Vagina (tissue), 2 donors: ENCODE measurements around the gene MORC2. TPM values are rescaled to one million over a fixed set of nuclear protein-coding genes. Genes with fewer than 3 reads are reported as not detected.
A peak's percentile ranks its signal among the peaks of the same experiment; 100 is the strongest.

Experiments
- DNase-seq, 2 donors: peaks; one replicate each; pipeline ENCODE4 v3.0.0-alpha.2; 2017; ENCODE audit errors: extremely low spot score in 2 of 2
- H3K27ac ChIP-seq: fragments of 200-600 bp; sonication (generic); one replicate; pipeline ENCODE4 v1.5.1; 2019
- H3K27me3 ChIP-seq: fragments of 200-600 bp; sonication (generic); one replicate; pipeline ENCODE4 v1.5.1; 2019
- H3K36me3 ChIP-seq, 2 donors: fragments of 200-600 bp; sonication (generic); one replicate each; pipeline ENCODE4 v1.5.1; 2017 to 2019
- H3K4me1 ChIP-seq: fragments of 200-600 bp; sonication (generic); one replicate; pipeline ENCODE4 v1.5.1; 2019
- H3K4me3 ChIP-seq, 2 donors: fragments of 200-600 bp; sonication (generic); 1 replicate in 1 of 2; 2 replicates in 1 of 2; pipeline ENCODE4 v1.5.1; 2016 to 2019
- H3K9me3 ChIP-seq: fragments of 200-600 bp; sonication (generic); one replicate; pipeline ENCODE4 v1.5.1; 2019
- CTCF ChIP-seq, 3 experiments: fragments of 450-650 bp in 2 of 3; fragments of 200-600 bp in 1 of 3; sonication (generic) in 1 of 3; IDR thresholded peaks; one replicate each; pipeline ENCODE4 v1.5.1; 2017 to 2019; ENCODE audit warnings: antibody characterized with exemption in 3 of 3, mild to moderate bottlenecking in 2 of 3, moderate library complexity in 2 of 3
- POLR2A ChIP-seq, 2 donors: fragments of 450-650 bp; IDR thresholded peaks; one replicate each; pipeline ENCODE4 v1.6.1; 2017; ENCODE audit warnings: antibody characterized with exemption in 2 of 2, mild to moderate bottlenecking in 2 of 2, moderate library complexity in 2 of 2
- POLR2AphosphoS5 ChIP-seq, 2 donors: sonication (generic); formaldehyde crosslinking; IDR thresholded peaks; one replicate each; pipeline ENCODE4 v1.9.0; 2017; ENCODE audit warnings: antibody characterized with exemption in 2 of 2, mild to moderate bottlenecking in 2 of 2, low read depth in 1 of 2; ENCODE audit not compliant: insufficient read depth in 1 of 2
- intact Hi-C: fragments of 100-400 bp; cut with DNase I; formaldehyde crosslinking; loops from one replicate; pipeline ENCODE4 v1.15.1; 2023
- total RNA-seq: library from RNA; depleted of rRNA; stranded (reverse); fragments of >200 nt; gene quantifications from one replicate; pipeline ENCODE4 v1.2.3, GENCODE V29; 2016

Gene MORC2
- total RNA-seq, 1 donor from 2014 or later, result 18.4 TPM

GRCh38 chr22:30970356-30970746, 1.8 kb upstream of the MORC2 start:
- intact Hi-C loops, result loop anchor here (10.0 kb wide), 1 partner anchor 64 kb away; no protein-coding TSS in a partner anchor
- no peak for DNase-seq
- Histone ChIP-seq H3K4me3 (peak overlapping the region; percentile 73 to 93), H3K27ac (no peak overlapping the region), H3K36me3 (peaks cover 0 to 50% of the 10 kb centered on the region in 2 donors), H3K4me1 (peaks cover 42% of the 10 kb centered on the region), H3K9me3 (peaks cover 9% of the 10 kb centered on the region), H3K27me3 (no peaks in the 10 kb centered on the region)
- TF ChIP-seq POLR2AphosphoS5 (IDR thresholded peaks at IDR 0.05; ENCODE audit: insufficient read depth in 1 of 2, low read depth in 1 of 2) (no peak), POLR2A (IDR thresholded peaks at IDR 0.05) (no peak), CTCF (IDR thresholded peaks at IDR 0.05) (no peak)

GRCh38 chr22:30969532-30970355, 1.2 kb upstream of the MORC2 start:
- H3K36me3 ChIP-seq, result peaks cover 0 to 44% of the 10 kb centered on the region in 2 donors
- DNase-seq, result no peak
- intact Hi-C loops, result loop anchor here (1.0 to 10.0 kb wide), 2 partner anchors 65 to 115 kb away; no protein-coding TSS in a partner anchor
- H3K4me3 ChIP-seq, result peak overlapping the region; percentile 73 to 93
- peak overlapping the region; percentile 94 for H3K27ac ChIP-seq
- H3K27me3 ChIP-seq, result no peaks in the 10 kb centered on the region
- peaks cover 9% of the 10 kb centered on the region for H3K9me3 ChIP-seq
- TF ChIP-seq POLR2AphosphoS5 (IDR thresholded peaks at IDR 0.05; ENCODE audit: insufficient read depth in 1 of 2, low read depth in 1 of 2) (no peak), POLR2A (IDR thresholded peaks at IDR 0.05) (no peak), CTCF (IDR thresholded peaks at IDR 0.05) (no peak)
- peaks cover 48% of the 10 kb centered on the region for H3K4me1 ChIP-seq

- Histone ChIP-seq H3K27ac (peak within 1 kb of the TSS; percentile 94), H3K36me3 (peaks cover 0 to 37% of the 10 kb centered on the region in 2 donors), H3K4me1 (peaks cover 48% of the 10 kb centered on the region), H3K4me3 (peak within 1 kb of the TSS; percentile 73 to 93), H3K27me3 (no peaks in the 10 kb centered on the region), H3K9me3 (peaks cover 9% of the 10 kb centered on the region)
- TF ChIP-seq CTCF (IDR thresholded peaks at IDR 0.05), result no peak
- peak in 1 of 2 donors; percentile 84 for TF ChIP-seq POLR2A (IDR thresholded peaks at IDR 0.05)
- TF ChIP-seq POLR2AphosphoS5 (IDR thresholded peaks at IDR 0.05; ENCODE audit: insufficient read depth in 1 of 2, low read depth in 1 of 2), result peak; percentile 97 to 99
- intact Hi-C loops, result loop anchor here (1.0 kb wide), 1 partner anchor 115 kb away; no protein-coding TSS in a partner anchor
- DNase-seq, result peak; percentile 98 to 99
These were observed 454 bp upstream of the MORC2 start, which contains the start of gene TUG1 for GRCh38 chr22:30968924-30969531. Gene TUG1, plus strand, starts transcription at chr22:30969265.

- Histone ChIP-seq H3K27me3 (no peaks in the 10 kb centered on the region), H3K27ac (no peak overlapping the region)
- intact Hi-C loops, result no loop called here
These were observed 3.7 kb downstream of the MORC2 start for GRCh38 chr22:30964858-30965257.

More at GRCh38 chr22:30964858-30965257, 3.7 kb downstream of the MORC2 start:
- no peak for DNase-seq
- no peak overlapping the region for H3K4me3 ChIP-seq
- peaks cover 26% of the 10 kb centered on the region for H3K4me1 ChIP-seq
- TF ChIP-seq POLR2A (IDR thresholded peaks at IDR 0.05), result no peak
- no peak for TF ChIP-seq POLR2AphosphoS5 (IDR thresholded peaks at IDR 0.05; ENCODE audit: insufficient read depth in 1 of 2, low read depth in 1 of 2)
- TF ChIP-seq CTCF (IDR thresholded peaks at IDR 0.05), result no peak
- no peaks in the 10 kb centered on the region for H3K9me3 ChIP-seq
- H3K36me3 ChIP-seq, result no peaks in the 10 kb centered on the region
